GM12875 (cell line): ENCODE measurements around the gene P2RY6.

Experiments
- H3K4me3 ChIP-seq: one replicate; pipeline ENCODE4 v1.5.1; 2011; ENCODE audit warnings: low read depth, low read length, control low read depth
- CTCF ChIP-seq: IDR thresholded peaks from 2 replicates; pipeline ENCODE4 v1.5.1; 2011; ENCODE audit warnings: low read depth, mild to moderate bottlenecking, control low read depth, inconsistent platforms, low read length, moderate library complexity, borderline replicate concordance; ENCODE audit not compliant: insufficient read depth

Gene P2RY6

GRCh38 chr11:73274722-73275380 lies 2.7 kb downstream of the P2RY6 start:
- H3K4me3 ChIP-seq, result no peak overlapping the region
- no peak for TF ChIP-seq CTCF

GRCh38 chr11:73275381-73275750 lies 3.2 kb downstream of the P2RY6 start:
- no peak overlapping the region for H3K4me3 ChIP-seq
- TF ChIP-seq CTCF, result no peak

- H3K4me3 ChIP-seq, result no peak overlapping the region
- TF ChIP-seq CTCF, result no peak
Observed at GRCh38 chr11:73277467-73277866, 5.3 kb downstream of the P2RY6 start.

GRCh38 chr11:73280626-73281025 lies 8.5 kb downstream of the P2RY6 start:
- H3K4me3 ChIP-seq, result no peak overlapping the region
- TF ChIP-seq CTCF, result no peak

GRCh38 chr11:73281201-73281741 lies 9.1 kb downstream of the P2RY6 start:
- H3K4me3 ChIP-seq, result no peak overlapping the region
- no peak for TF ChIP-seq CTCF

- no peak overlapping the region for H3K4me3 ChIP-seq
- no peak for TF ChIP-seq CTCF
Observed at GRCh38 chr11:73281796-73282660, 9.9 kb downstream of the P2RY6 start.

DNA sequence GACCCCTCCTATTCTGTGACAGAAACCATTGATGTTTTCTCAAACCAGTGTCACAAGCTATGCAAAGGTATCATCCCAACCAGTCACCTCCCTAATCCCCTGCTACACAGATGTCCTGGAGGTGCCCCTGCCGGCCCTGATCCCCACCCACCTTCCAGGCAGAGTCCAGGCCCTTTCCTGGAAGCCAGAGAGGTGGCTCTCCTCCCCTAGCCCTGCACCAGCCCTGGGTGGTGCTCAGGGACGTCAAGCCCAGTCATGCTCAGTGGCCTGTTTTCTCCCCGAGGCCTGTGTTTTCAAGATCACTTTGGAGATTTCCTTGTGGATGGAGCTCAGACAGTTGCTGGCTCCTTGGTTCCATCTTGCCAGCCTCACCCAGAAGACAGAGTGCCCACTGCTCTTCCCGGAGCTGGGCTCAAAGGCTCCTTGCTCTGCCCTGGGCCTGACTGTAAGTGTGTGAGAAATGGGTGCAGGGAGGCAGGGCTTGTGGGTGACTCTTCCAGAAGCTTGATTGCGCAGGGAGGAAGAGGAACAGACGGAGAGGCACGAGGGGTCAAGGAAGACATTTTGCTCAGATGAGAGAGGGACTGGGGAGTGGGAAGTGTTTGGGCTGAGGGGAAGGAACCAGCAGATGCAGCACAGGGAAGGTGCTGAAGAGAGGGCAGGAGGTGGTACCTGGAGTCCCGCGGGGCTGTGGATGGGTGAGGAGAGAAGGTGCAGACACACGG lies 11.3 kb downstream of the P2RY6 start:
- no peak overlapping the region for H3K4me3 ChIP-seq
- TF ChIP-seq CTCF, result no peak
